ENCODE results near the gene LEF1. TPM values are rescaled to one million over a fixed set of nuclear protein-coding genes. Genes with fewer than 3 reads are reported as not detected.

The LEF1 gene
- total and polyA plus RNA-seq, 8 donors: 4.1 to 49.4 (median 33.8) TPM

GRCh38 chr4:108110450-108110849 is 58.3 kb downstream of the LEF1 start:
- DNase-seq (no peak), ATAC-seq (no peak)
- intact Hi-C loops (cut with DNase I): no loop called here
- no peak for TF ChIP-seq CTCF (IDR thresholded peaks at IDR 0.05)
- Histone ChIP-seq H3K36me3 (no peaks in the 10 kb centered on the region), H3K4me3 (no peak overlapping the region), H3K27ac (no peak overlapping the region), H3K27me3 (no peaks in the 10 kb centered on the region), H3K9me3 (no peaks in the 10 kb centered on the region), H3K4me1 (no peaks in the 10 kb centered on the region)

- TF ChIP-seq CTCF (IDR thresholded peaks at IDR 0.05): no peak
- no peaks in the 10 kb centered on the region for H3K9me3 ChIP-seq
- no peaks in the 10 kb centered on the region for H3K36me3 ChIP-seq
- H3K4me1 ChIP-seq: no peaks in the 10 kb centered on the region
- no peaks in the 10 kb centered on the region for H3K27me3 ChIP-seq
- no peak for ATAC-seq
- intact Hi-C loops (cut with DNase I): no loop called here
- DNase-seq: no peak
- no peak overlapping the region for H3K4me3 ChIP-seq
- no peak overlapping the region for H3K27ac ChIP-seq
Measured at GRCh38 chr4:108109997-108110416, 58.7 kb downstream of the LEF1 start.

- no peak overlapping the region for H3K4me3 ChIP-seq
- H3K36me3 ChIP-seq: no peaks in the 10 kb centered on the region
- no peaks in the 10 kb centered on the region for H3K9me3 ChIP-seq
- DNase-seq (no peak), ATAC-seq (no peak)
- H3K27me3 ChIP-seq: no peaks in the 10 kb centered on the region
- H3K27ac ChIP-seq: no peak overlapping the region
- intact Hi-C loops (cut with DNase I): no loop called here
- no peaks in the 10 kb centered on the region for H3K4me1 ChIP-seq
- no peak for TF ChIP-seq CTCF (IDR thresholded peaks at IDR 0.05)
Measured at GRCh38 chr4:108109111-108109510, 59.6 kb downstream of the LEF1 start.

- Histone ChIP-seq H3K36me3 (no peaks in the 10 kb centered on the region), H3K9me3 (no peaks in the 10 kb centered on the region), H3K27ac (no peak overlapping the region), H3K4me3 (no peak overlapping the region), H3K4me1 (no peaks in the 10 kb centered on the region), H3K27me3 (no peaks in the 10 kb centered on the region)
- ATAC-seq (no peak), DNase-seq (no peak)
- TF ChIP-seq CTCF (IDR thresholded peaks at IDR 0.05): no peak
- intact Hi-C loops (cut with DNase I): no loop called here
Measured at GRCh38 chr4:108107729-108108382, 60.9 kb downstream of the LEF1 start.

GRCh38 chr4:108107101-108107500 is 61.6 kb downstream of the LEF1 start:
- DNase-seq: no peak
- no peak overlapping the region for H3K4me3 ChIP-seq
- H3K36me3 ChIP-seq: no peaks in the 10 kb centered on the region
- no peak overlapping the region for H3K27ac ChIP-seq
- no peak for TF ChIP-seq CTCF (IDR thresholded peaks at IDR 0.05)
- no peak for ATAC-seq
- intact Hi-C loops (cut with DNase I): no loop called here
- H3K27me3 ChIP-seq: no peaks in the 10 kb centered on the region
- no peaks in the 10 kb centered on the region for H3K9me3 ChIP-seq
- H3K4me1 ChIP-seq: no peaks in the 10 kb centered on the region

All from left lung (tissue), 10 donors.